Uterus (tissue), 4 donors: Measurements from ENCODE around the gene PCDHGB5. TPM values are rescaled to one million over a fixed set of nuclear protein-coding genes. Genes with fewer than 3 reads are reported as not detected.
"Not testable (repeated sequence)": the region's sequence is repeated elsewhere in the genome, so short reads cannot be mapped to it uniquely, and the experiment has no call there.

Experiments used
- DNase-seq, 2 donors: peaks; one replicate each; pipeline ENCODE4 v3.0.0-alpha.2; 2019 to 2020
- H3K27ac ChIP-seq, 2 donors: fragments of 200-600 bp; sonication (generic); 1 replicate in 1 of 2; 2 replicates in 1 of 2; pipeline ENCODE4 v1.5.1; 2016 to 2018
- H3K27me3 ChIP-seq, 2 donors: fragments of 200-600 bp; sonication (generic); one replicate each; pipeline ENCODE4 v1.5.1; 2018 to 2019; ENCODE audit warnings: control low read depth in 1 of 2
- H3K36me3 ChIP-seq, 2 donors: fragments of 200-600 bp; sonication (generic); one replicate each; pipeline ENCODE4 v1.5.1; 2019; ENCODE audit warnings: control low read depth in 1 of 2
- H3K4me1 ChIP-seq, 2 donors: fragments of 200-600 bp; sonication (generic); one replicate each; pipeline ENCODE4 v1.5.1; 2018 to 2019; ENCODE audit warnings: control low read depth in 1 of 2
- H3K4me3 ChIP-seq, 2 donors: fragments of 200-600 bp; sonication (generic); 1 replicate in 1 of 2; 2 replicates in 1 of 2; pipeline ENCODE4 v1.5.1; 2018 to 2019; ENCODE audit warnings: mild to moderate bottlenecking in 1 of 2
- H3K9me3 ChIP-seq, 2 donors: fragments of 200-600 bp; sonication (generic); one replicate each; pipeline ENCODE4 v1.5.1; 2019; ENCODE audit warnings: control low read depth in 1 of 2
- POLR2A ChIP-seq, 2 donors: fragments of 450-650 bp; IDR thresholded peaks; one replicate each; pipeline ENCODE4 v1.6.1; 2016; ENCODE audit warnings: antibody characterized with exemption in 2 of 2, mild to moderate bottlenecking in 1 of 2, moderate library complexity in 1 of 2
- intact Hi-C: fragments of 100-400 bp; cut with DNase I; formaldehyde crosslinking; loops from one replicate; pipeline ENCODE4 v1.15.1; 2023; ENCODE audit warnings: low total_unique reads
- total RNA-seq, 4 donors: library from RNA; depleted of rRNA in 3 of 4; stranded (reverse); fragments of >200 nt in 3 of 4; gene quantifications; one replicate each; pipeline versions ENCODE4 v1.1.0 to v1.2.4, GENCODE V29; 2014 to 2023
- TF ChIP-seq, protein P1 (sequence below), 4 experiments: fragments of 200-600 bp in 2 of 4; fragments of 450-650 bp in 2 of 4; sonication (generic) in 2 of 4; IDR thresholded peaks; one replicate each; pipeline ENCODE4 v1.5.1; 2016 to 2019; ENCODE audit warnings: antibody characterized with exemption in 4 of 4, mild to moderate bottlenecking in 2 of 4, moderate library complexity in 1 of 4
- donor health status: DM: yes; HTN: yes; CAD: no.

PCDHGB5 gene
- total RNA-seq, 4 donors from 2014 or later: 10.0 to 33.6 (median 20.6) TPM

DNA sequence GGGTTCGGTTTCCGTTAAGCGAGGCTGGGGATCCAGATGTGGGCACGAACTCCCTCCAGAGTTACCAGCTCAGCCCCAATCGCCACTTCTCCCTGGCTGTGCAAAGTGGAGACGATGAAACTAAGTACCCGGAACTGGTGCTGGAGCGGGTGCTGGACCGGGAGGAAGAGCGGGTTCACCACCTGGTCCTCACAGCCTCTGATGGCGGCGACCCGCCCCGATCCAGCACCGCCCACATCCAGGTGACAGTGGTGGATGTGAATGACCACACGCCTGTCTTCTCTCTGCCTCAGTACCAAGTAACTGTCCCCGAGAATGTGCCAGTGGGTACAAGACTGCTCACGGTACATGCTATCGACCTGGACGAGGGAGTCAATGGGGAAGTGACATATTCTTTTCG, 14.4 kb upstream of the PCDHGB5 start:
- Histone ChIP-seq H3K27me3 (no peaks in the 10 kb centered on the region), H3K4me1 (no peaks in the 10 kb centered on the region), H3K9me3 (peaks cover 0 to 86% of the 10 kb centered on the region in 2 donors), H3K36me3 (no peaks in the 10 kb centered on the region), H3K27ac (no peak overlapping the region), H3K4me3 (no peak overlapping the region)
- no peak for DNase-seq
- TF ChIP-seq, protein P1, sequence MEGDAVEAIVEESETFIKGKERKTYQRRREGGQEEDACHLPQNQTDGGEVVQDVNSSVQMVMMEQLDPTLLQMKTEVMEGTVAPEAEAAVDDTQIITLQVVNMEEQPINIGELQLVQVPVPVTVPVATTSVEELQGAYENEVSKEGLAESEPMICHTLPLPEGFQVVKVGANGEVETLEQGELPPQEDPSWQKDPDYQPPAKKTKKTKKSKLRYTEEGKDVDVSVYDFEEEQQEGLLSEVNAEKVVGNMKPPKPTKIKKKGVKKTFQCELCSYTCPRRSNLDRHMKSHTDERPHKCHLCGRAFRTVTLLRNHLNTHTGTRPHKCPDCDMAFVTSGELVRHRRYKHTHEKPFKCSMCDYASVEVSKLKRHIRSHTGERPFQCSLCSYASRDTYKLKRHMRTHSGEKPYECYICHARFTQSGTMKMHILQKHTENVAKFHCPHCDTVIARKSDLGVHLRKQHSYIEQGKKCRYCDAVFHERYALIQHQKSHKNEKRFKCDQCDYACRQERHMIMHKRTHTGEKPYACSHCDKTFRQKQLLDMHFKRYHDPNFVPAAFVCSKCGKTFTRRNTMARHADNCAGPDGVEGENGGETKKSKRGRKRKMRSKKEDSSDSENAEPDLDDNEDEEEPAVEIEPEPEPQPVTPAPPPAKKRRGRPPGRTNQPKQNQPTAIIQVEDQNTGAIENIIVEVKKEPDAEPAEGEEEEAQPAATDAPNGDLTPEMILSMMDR (IDR thresholded peaks at IDR 0.05): no peak
- no peak for TF ChIP-seq POLR2A (IDR thresholded peaks at IDR 0.05)
- intact Hi-C loops: no loop called here

DNA sequence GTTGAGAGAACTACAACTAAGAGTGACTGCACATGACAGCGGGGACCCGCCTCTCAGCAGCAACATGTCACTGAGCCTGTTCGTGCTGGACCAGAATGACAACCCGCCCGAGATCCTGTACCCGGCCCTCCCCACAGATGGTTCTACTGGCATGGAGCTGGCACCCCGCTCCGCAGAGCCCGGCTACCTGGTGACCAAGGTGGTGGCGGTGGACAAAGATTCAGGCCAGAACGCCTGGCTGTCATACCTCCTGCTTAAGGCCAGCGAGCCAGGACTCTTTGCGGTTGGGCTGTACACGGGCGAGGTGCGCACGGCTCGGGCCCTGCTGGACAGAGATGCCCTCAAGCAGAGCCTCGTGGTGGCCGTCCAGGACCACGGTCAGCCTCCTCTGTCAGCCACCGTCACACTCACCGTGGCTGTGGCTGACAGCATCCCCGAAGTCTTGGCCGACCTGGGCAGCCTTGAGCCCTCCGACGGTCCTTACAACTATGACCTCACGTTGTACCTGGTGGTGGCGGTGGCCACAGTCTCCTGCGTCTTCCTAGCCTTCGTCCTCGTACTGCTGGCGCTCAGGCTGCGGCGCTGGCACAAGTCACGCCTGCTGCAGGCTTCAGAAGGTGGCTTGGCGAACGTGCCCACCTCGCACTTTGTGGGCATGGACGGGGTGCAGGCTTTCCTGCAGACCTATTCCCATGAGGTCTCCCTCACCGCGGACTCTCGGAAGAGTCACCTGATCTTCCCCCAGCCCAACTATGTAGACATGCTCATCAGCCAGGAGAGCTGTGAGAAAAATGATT, 13.1 kb upstream of the PCDHGB5 start:
- H3K4me3 ChIP-seq: no peak overlapping the region
- H3K9me3 ChIP-seq: peaks cover 0 to 89% of the 10 kb centered on the region in 2 donors
- intact Hi-C loops: no loop called here

DNA sequence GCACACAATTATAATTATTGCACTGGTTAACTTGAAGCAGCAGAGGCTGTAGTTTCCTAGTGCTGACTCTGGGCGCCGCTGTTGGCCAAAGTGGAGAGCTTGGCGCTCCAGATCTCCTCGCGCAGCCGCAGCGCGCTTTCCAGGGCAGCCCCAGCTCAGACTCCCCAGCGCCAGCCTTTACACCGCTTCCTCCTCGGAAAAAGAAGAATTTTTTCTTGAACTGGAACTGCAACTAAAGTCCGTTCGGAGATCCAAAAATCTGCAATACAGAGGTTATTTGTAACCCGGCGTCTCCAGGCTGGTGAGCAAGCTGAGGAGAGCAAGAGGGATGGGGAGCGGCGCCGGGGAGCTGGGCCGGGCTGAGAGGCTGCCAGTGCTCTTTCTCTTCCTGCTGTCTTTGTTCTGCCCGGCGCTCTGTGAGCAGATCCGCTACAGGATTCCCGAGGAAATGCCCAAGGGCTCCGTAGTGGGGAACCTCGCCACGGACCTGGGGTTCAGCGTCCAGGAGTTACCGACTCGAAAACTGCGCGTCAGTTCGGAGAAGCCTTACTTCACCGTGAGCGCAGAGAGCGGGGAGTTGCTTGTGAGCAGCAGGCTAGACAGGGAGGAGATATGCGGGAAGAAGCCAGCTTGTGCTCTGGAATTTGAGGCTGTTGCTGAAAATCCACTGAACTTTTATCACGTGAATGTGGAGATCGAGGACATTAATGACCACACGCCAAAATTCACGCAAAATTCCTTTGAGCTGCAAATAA, 10.0 kb upstream of the PCDHGB5 start, which contains the start of gene PCDHGB4:
Gene PCDHGB4 (plus strand): TSS at position 142 of the 755 bp plus-strand sequence. CDS start 187 bp downstream, at position 329.
- DNase-seq, H3K27me3 ChIP-seq, H3K4me1 ChIP-seq, H3K4me3 ChIP-seq, H3K27ac ChIP-seq, intact Hi-C loops, H3K36me3 ChIP-seq: not testable (repeated sequence)
- TF ChIP-seq, protein P1 (IDR thresholded peaks at IDR 0.05): peak in 1 of 4 experiments; percentile 27
- H3K9me3 ChIP-seq: peaks cover 0 to 86% of the 10 kb centered on the region in 2 donors

More for the DNA sequence above, 13.1 kb upstream of the PCDHGB5 start:
- H3K27ac ChIP-seq: no peak overlapping the region
- no peaks in the 10 kb centered on the region for H3K4me1 ChIP-seq
- TF ChIP-seq, protein P1 (IDR thresholded peaks at IDR 0.05): no peak
- TF ChIP-seq POLR2A (IDR thresholded peaks at IDR 0.05): no peak
- no peaks in the 10 kb centered on the region for H3K27me3 ChIP-seq
- DNase-seq: no peak
- H3K36me3 ChIP-seq: no peaks in the 10 kb centered on the region

DNA sequence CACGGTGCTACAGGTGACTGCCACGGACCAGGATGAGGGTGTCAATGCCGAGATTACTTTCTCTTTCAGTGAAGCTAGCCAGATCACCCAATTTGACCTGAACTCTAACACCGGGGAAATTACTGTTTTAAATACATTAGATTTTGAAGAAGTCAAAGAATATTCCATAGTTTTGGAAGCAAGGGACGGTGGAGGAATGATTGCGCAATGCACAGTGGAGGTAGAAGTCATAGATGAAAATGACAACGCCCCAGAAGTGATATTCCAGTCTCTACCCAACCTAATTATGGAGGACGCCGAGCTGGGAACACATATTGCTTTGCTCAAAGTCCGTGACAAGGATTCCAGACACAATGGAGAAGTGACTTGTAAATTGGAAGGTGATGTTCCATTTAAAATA, 9.1 kb upstream of the PCDHGB5 start:
- H3K36me3 ChIP-seq: no peaks in the 10 kb centered on the region
- no peak overlapping the region for H3K4me3 ChIP-seq
- intact Hi-C loops: no loop called here
- no peaks in the 10 kb centered on the region for H3K4me1 ChIP-seq
- TF ChIP-seq, protein P1 (IDR thresholded peaks at IDR 0.05): no peak
- no peak for TF ChIP-seq POLR2A (IDR thresholded peaks at IDR 0.05)
- H3K9me3 ChIP-seq: peaks cover 0 to 86% of the 10 kb centered on the region in 2 donors
- DNase-seq: no peak
- H3K27ac ChIP-seq: no peak overlapping the region
- no peaks in the 10 kb centered on the region for H3K27me3 ChIP-seq
